ENCODE results near the gene MTERF4.

Gene MTERF4

DNA sequence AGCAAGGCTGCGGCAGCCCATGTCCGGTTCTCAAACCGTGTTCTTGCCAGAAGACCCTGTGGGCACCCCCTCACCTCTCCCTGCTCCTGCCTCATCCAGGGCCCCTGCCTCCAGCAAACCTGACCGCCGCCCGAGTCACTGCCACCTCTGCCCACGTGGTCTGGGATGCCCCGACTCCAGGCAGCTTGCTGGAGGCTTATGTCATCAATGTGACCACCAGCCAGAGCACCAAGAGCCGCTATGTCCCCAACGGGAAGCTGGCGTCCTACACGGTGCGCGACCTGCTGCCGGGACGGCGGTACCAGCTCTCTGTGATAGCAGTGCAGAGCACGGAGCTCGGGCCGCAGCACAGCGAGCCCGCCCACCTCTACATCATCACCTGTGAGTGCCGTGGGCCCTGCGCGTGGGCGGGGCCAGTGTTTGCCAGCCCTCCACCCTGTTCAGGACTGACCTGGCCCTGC, 32.2 kb downstream of the MTERF4 start:
- no peak overlapping the region for H2AFZ ChIP-seq (ENCODE audit: low read length)
- no peaks in the 10 kb centered on the region for H3K27me3 ChIP-seq (replicated peaks; ENCODE audit: insufficient read depth, low read length)
- no peak overlapping the region for H3K4me2 ChIP-seq (ENCODE audit: low read depth, low read length)
- H3K4me3 ChIP-seq (ENCODE audit: low read length), result no peak overlapping the region
- no peaks in the 10 kb centered on the region for H3K36me3 ChIP-seq (replicated peaks; ENCODE audit: insufficient read depth, low read length)
- H3K9me3 ChIP-seq (replicated peaks; ENCODE audit: insufficient read depth, low read length), result no peaks in the 10 kb centered on the region
- no peaks in the 10 kb centered on the region for H3K79me2 ChIP-seq (ENCODE audit: low read length)
- H3K9me2 ChIP-seq (replicated peaks; ENCODE audit: insufficient read depth, low read length), result no peaks in the 10 kb centered on the region
- H3F3A ChIP-seq (ENCODE audit: insufficient read depth, low read length), result no peaks in the 10 kb centered on the region
- no peaks in the 10 kb centered on the region for H3K4me1 ChIP-seq (ENCODE audit: low read length)
- no peaks in the 10 kb centered on the region for H4K20me1 ChIP-seq (ENCODE audit: insufficient read depth, low read length)
- DNase-seq, result no peak
- H3K9ac ChIP-seq (ENCODE audit: low read length), result no peak overlapping the region
- H3K27ac ChIP-seq (ENCODE audit: low read length), result no peak overlapping the region
- no peak for TF ChIP-seq EZH2 (optimal IDR thresholded peaks at IDR 0.05; ENCODE audit: low read depth, low read length)
- TF ChIP-seq, protein P1, sequence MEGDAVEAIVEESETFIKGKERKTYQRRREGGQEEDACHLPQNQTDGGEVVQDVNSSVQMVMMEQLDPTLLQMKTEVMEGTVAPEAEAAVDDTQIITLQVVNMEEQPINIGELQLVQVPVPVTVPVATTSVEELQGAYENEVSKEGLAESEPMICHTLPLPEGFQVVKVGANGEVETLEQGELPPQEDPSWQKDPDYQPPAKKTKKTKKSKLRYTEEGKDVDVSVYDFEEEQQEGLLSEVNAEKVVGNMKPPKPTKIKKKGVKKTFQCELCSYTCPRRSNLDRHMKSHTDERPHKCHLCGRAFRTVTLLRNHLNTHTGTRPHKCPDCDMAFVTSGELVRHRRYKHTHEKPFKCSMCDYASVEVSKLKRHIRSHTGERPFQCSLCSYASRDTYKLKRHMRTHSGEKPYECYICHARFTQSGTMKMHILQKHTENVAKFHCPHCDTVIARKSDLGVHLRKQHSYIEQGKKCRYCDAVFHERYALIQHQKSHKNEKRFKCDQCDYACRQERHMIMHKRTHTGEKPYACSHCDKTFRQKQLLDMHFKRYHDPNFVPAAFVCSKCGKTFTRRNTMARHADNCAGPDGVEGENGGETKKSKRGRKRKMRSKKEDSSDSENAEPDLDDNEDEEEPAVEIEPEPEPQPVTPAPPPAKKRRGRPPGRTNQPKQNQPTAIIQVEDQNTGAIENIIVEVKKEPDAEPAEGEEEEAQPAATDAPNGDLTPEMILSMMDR (IDR thresholded peaks at IDR 0.05; ENCODE audit: low read length), result no peak
- TF ChIP-seq EZH2phosphoT487 (IDR thresholded peaks at IDR 0.05; ENCODE audit: low read length), result no peak

GRCh38 chr2:241068942-241069810, 32.9 kb downstream of the MTERF4 start:
- H3K9ac ChIP-seq (ENCODE audit: low read length), result no peak overlapping the region

GRCh38 chr2:241068136-241068941, 33.7 kb downstream of the MTERF4 start:
- no peak for DNase-seq
- H3K79me2 ChIP-seq (ENCODE audit: low read length), result no peaks in the 10 kb centered on the region
- TF ChIP-seq EZH2phosphoT487 (IDR thresholded peaks at IDR 0.05; ENCODE audit: low read length) (no peak), EZH2 (optimal IDR thresholded peaks at IDR 0.05; ENCODE audit: low read depth, low read length) (no peak)
- TF ChIP-seq, protein P1 (IDR thresholded peaks at IDR 0.05; ENCODE audit: low read length), result no peak

More at GRCh38 chr2:241068942-241069810, 32.9 kb downstream of the MTERF4 start:
- no peaks in the 10 kb centered on the region for H3K27me3 ChIP-seq (replicated peaks; ENCODE audit: insufficient read depth, low read length)
- no peak overlapping the region for H3K4me3 ChIP-seq (ENCODE audit: low read length)
- no peak overlapping the region for H2AFZ ChIP-seq (ENCODE audit: low read length)
- H3K4me2 ChIP-seq (ENCODE audit: low read depth, low read length), result no peak overlapping the region
- no peaks in the 10 kb centered on the region for H3K9me3 ChIP-seq (replicated peaks; ENCODE audit: insufficient read depth, low read length)
- no peaks in the 10 kb centered on the region for H4K20me1 ChIP-seq (ENCODE audit: insufficient read depth, low read length)
- no peaks in the 10 kb centered on the region for H3F3A ChIP-seq (ENCODE audit: insufficient read depth, low read length)
- H3K79me2 ChIP-seq (ENCODE audit: low read length), result no peaks in the 10 kb centered on the region
- H3K36me3 ChIP-seq (replicated peaks; ENCODE audit: insufficient read depth, low read length), result no peaks in the 10 kb centered on the region
- H3K27ac ChIP-seq (ENCODE audit: low read length), result no peak overlapping the region
- DNase-seq, result no peak
- H3K4me1 ChIP-seq (ENCODE audit: low read length), result peaks cover 2% of the 10 kb centered on the region; the same call in 1 of the 2 replicates
- TF ChIP-seq EZH2phosphoT487 (IDR thresholded peaks at IDR 0.05; ENCODE audit: low read length) (no peak), EZH2 (optimal IDR thresholded peaks at IDR 0.05; ENCODE audit: low read depth, low read length) (no peak)
- TF ChIP-seq, protein P1 (IDR thresholded peaks at IDR 0.05; ENCODE audit: low read length), result no peak
- no peaks in the 10 kb centered on the region for H3K9me2 ChIP-seq (replicated peaks; ENCODE audit: insufficient read depth, low read length)

More at GRCh38 chr2:241068136-241068941, 33.7 kb downstream of the MTERF4 start:
- H3F3A ChIP-seq (ENCODE audit: insufficient read depth, low read length), result no peaks in the 10 kb centered on the region
- H3K4me3 ChIP-seq (ENCODE audit: low read length), result no peak overlapping the region
- H3K9me2 ChIP-seq (replicated peaks; ENCODE audit: insufficient read depth, low read length), result no peaks in the 10 kb centered on the region
- no peak overlapping the region for H3K27ac ChIP-seq (ENCODE audit: low read length)
- no peak overlapping the region for H2AFZ ChIP-seq (ENCODE audit: low read length)
- H3K9ac ChIP-seq (ENCODE audit: low read length), result no peak overlapping the region
- no peak overlapping the region for H3K4me2 ChIP-seq (ENCODE audit: low read depth, low read length)
- no peaks in the 10 kb centered on the region for H3K9me3 ChIP-seq (replicated peaks; ENCODE audit: insufficient read depth, low read length)
- H3K4me1 ChIP-seq (ENCODE audit: low read length), result peaks cover 2% of the 10 kb centered on the region; the same call in 1 of the 2 replicates
- no peaks in the 10 kb centered on the region for H3K36me3 ChIP-seq (replicated peaks; ENCODE audit: insufficient read depth, low read length)
- H4K20me1 ChIP-seq (ENCODE audit: insufficient read depth, low read length), result no peaks in the 10 kb centered on the region
- no peaks in the 10 kb centered on the region for H3K27me3 ChIP-seq (replicated peaks; ENCODE audit: insufficient read depth, low read length)

All from MM.1S (cell line).